ENCODE data around the gene VPS13D.

VPS13D gene

DNA sequence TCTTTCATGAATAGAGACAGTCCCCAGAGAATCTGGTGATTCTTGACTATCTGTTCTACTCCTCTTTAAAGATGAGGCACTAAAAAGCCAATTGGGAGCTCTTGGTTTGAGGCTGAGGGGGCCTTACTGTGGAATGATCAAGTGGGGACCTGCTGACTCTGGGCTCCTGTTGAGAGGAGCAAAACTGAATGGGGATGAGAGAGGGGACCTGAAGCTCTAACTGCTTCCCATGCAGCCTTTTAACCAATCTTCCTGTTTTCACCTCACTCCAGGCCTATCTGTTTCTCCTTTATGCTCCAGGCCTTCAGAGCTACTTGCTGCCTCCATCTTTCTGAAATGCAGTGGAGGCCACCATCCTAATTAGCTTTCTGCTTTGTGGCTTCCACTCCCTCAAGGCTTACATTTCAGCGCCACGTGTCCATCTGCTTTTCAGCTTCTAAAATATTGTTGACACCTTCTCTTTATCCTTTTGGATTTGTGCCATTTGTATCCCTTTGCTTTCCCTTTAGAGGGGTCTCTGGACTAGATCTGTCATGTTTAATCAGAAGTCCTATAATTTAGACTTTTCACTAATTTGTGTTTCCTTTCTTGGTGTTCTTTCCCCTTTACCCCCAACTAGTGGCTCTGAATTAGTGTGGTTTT lies 242.4 kb downstream of the VPS13D start:
- no peak for DNase-seq

DNA sequence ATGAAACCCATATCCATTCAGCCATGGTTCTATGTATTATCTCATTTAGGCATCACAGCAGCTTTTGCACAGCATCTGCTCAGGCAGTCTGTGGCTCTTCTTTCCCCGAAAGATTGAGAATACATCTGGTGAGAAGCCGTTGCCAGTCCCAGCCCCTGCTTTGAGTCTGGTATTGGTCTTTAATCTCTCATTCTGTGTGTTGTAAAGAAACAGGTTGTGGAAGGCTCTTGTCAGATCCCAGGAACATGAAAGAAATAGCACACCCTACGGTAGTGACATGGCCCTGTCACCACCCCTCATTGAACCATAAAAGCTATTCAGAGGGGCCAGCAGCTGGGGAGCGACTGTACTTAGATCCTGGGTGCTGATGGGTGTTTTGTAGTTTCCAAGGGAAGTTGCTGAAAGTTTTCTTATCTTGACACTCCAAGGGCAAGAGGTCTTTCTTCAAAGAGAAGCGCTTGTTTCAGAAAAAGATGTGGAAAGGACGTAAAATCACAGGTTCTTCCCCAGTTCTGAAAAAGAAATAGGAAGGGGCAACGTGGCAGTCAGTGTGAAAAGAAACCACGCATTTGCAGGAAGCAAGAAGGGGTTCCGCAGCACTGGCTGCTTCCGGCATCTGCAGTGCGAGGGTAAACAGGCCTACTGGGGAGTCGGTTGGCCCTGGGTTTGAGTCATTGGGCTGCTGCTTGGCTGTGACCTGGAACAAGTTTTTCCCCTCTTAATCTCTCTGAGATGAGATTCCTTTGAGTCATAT lies 243.1 kb downstream of the VPS13D start:
- DNase-seq, result no peak

DNA sequence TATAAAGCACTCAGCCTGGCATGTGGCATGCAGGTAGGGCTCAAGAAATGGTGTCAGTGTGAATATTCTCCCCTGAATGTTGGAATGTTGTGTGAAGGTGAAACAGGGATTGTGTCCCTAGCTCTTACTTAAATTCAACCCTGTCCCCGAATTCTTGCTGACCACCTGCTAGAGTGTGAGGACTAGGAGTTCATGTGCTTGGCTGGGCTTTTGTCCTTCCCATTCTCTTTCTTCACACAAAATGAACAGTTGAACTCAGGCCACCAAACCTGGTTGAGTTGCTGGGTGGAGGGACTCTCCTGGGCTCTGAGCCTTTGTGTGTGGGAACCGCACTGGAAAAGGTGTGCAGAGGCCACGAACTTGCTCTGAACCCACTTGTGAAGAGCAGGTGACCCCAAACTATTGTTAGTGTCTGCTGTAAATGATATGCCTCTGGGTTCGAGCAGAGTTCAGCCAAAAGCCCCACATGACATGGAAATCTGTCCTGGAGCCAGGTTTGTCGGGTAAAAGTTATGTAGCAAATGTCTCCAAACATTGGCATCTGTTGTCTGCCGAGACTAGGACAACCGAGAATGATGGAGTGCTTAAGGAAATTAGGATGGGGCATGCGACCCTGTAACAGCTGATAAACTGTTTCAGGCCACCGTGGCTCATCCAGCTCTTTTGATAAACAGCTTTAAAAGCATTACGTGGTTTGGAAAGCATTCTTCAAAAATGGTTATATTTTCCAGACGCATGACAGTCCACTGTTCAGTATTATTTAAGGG lies 243.9 kb downstream of the VPS13D start:
- DNase-seq, result peak; percentile 66

DNA sequence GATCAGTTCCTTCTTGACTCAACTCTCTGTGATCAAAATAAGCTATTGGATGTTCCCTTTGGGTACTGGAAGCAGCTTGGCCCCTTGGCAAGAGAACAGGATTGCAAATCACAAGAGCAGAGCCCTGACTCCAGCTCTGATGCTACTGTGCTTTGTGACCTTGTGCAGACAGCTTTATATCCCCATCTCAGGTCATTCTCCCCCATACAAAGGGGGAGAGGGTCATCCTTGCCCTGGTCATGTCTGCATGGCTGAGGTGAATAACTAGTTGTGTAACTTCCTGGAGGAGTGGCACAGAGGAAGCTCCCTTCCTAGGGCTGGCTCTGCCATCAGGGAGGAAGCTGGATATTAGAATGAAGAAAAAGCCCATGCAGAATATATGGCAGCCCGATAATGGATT lies 245.3 kb downstream of the VPS13D start:
- DNase-seq, result no peak

DNA sequence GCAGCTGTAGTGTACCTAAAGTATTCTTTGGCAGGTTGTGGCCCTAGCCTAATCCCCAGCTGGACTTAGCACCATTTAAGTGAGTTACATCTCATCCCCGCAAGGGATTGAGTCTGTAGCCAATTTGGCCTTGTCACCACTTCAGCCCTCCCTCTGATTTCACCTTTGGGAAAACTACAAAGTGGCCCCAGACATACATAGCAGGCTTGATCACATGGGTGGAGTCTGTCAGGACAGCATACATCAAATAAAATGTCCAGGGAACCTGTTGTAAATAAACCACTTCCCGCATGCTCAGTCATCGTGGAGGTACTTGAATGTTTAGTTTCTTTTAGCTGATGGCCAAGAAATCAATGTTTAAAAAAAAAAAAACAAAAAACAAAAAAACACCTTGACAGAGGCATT lies 245.7 kb downstream of the VPS13D start:
- DNase-seq, result no peak

DNA sequence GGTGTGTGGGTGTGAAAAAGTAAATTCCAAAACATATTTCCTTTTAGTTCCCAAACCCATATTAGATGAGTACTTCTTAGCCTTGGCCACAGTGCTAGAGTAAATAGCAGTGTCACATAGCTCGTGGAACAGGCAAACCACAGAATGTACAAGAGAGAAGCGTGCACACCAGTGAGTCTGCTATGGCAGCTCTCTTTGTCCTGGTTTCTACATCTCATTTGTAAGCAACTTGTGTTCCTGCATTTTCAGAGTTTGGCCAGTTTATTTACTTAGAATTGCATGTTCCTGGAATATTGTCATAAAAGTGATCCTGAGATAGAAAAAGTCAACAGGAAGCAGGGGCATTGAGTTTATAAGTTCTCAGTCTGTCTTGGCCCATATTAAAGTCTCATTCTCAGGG lies 246.1 kb downstream of the VPS13D start:
- DNase-seq, result no peak

DNA sequence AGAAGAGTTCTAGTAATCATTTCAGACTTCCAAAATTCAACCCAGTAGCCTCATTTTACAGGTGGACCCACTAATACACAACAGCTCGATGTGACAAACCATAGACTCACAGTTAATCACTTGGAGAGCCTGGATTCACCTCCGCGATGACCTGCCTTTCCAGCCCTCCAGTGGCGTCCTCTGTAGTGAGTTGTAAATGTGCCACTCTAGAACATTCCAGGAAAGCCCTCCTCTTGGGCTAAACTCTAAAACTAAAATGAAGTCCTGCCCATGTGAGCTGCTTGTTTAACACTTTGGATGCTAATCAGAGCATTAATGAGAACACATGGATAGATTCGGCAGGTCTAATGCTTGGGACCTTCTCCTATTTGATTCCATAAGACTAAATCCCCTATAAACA lies 247.5 kb downstream of the VPS13D start:
- no peak for DNase-seq

DNA sequence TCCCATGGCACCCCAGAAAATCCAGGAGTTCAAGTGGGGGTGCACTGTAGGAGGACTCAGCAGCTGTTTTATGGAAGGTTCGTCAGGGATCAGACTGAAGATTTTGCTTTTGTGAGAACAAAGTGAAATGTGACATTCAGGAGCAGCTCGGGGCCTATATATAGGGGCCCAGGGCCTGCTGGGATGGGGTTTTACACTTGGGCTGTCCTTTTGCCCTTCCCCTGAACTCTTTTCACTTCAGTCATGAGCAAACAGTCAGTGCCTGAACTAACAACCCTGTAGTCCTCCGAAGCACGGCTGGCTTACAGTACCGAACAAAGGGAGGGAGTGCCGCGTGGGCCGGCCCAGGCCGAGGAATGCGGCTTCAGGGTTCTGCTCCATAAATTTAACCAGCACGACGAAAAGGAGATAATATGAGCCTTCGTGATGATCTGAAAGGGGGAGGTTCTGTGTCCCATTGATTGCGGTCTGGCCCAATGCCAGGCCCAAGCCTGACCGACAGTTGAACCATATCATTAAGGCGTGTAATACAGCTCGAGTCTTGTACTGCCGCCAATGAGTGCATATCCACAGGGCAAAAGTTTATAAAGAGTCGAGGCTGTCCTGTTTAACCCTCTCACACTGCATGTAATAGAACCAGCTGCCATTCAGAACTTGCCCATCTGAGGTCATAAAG lies 248.2 kb downstream of the VPS13D start:
- peak; percentile 99 for DNase-seq

DNA sequence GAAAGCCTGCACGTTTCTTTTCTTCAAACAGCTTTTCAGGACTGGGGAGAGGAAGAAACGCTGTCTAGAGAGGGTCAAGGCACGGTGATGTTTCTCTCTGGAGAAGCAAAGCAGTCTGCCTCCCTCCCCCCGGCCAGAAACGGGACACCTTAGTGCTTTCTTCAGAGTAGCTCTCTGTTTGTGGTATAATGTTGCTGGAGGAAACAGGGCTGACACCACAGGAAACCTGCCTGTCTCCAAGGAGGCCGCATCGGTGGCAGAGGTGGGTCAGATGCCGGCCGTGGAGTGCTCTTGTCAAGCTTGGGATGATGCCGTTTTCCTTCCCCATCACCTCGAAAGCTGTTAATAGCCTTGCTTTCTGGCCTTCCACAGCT lies 248.8 kb downstream of the VPS13D start:
- DNase-seq, result no peak

DNA sequence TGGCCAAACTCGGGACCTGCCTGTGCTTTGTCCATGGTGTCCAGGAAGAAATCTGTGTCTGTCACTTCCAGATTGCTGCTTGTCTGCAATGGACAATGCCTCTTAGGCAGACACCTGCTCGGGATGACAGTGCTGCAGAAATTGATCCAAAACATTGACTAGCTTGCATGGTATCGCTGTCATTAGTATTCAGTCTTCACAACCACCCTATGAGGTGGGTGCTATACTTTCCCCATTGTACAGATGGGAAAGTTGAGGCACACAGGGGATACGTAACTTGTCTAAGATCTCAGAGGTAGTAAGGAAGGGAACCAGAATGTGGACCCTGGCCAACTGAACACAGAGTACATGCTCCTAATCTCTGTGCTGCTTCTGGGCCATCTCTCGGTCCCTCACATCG lies 249.5 kb downstream of the VPS13D start:
- DNase-seq, result no peak

DNA sequence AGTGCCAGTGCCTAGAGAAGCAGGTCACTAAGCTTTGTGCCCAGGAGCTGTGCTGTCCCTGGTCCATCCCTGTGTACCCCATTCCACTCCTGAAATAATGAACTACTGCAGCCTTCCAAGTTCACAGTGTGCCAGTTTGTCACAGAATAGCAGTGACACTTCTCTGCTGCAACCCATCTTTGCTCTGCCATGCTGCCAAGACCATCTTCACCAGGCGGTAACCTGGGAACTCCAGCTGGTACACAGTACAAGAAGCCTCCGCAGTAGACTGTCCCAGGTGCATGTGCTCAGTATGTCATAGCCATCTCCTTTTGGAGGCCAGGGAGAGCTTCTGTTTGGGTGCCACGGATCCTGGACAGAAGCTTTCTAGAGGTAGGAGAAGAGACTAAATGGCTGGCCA lies 250.2 kb downstream of the VPS13D start:
- no peak for DNase-seq

DNA sequence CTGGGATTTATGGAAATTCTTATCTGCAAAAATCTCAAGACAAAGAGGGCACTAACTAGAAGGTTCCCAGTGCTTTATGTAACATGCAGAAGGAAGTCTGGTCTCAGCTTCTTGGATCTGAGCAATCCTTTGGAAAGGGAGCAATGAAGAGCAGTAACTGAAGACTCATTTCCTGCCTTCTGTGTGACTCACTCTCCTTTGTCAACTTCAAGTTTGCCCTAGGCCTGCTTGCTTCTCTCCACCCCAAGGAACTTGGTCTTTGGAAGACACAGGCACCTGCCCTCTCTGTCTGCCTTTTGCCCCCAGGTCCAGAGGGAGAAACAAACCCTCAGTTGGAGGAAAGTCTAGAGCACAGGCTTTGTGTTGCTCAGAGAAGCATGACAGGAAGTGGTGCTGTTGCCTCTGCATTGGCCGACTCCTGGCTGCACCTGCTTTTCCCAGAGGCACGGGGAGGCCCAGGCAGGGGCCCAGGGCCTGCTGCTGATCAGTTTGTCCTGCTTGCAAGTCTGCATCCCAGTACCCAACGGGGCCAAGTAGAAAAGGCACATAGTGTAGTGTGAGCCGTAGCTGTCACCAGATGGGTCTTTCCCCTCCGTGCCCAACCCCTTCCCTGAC lies 251.0 kb downstream of the VPS13D start:
- DNase-seq, result peak; percentile 89

DNA sequence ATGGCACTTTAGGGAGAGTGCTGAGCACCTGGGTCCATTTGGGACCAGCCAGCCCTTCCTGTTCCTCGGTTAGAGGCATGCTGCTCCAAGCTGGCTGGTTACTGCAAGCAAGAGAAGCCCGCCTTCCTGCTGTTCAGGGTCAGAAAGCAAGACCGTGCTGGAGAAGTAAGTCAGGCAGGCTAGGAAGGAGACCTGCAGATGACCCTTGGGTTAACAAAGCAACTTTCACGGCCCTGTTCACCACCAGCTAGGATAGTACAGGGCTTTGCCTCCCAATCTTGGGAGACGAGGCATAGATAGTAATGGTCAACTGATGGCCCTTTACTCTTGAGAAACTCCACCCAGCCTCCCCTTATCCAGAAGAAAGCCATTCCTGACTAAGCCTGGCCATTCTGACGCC lies 252.1 kb downstream of the VPS13D start:
- no peak for DNase-seq

DNA sequence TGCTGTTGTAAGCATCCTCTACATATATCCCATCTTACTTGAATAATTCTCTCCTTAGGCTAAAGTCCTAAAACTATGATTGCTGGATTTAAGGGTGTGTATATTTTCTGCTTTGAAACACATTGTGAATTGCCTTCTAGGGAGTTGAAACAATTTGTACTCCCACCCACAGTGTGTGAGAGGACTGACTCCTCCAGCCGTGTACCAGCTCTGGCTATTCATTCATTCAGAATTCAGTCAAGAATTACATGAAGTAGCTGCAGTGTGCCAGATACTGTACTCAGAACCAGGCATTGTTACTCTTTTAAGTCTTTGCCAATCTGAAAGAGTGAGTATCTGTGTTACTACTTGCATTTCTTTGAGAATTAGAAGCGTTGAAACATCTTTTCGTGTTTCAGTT lies 253.2 kb downstream of the VPS13D start:
- no peak for DNase-seq

DNA sequence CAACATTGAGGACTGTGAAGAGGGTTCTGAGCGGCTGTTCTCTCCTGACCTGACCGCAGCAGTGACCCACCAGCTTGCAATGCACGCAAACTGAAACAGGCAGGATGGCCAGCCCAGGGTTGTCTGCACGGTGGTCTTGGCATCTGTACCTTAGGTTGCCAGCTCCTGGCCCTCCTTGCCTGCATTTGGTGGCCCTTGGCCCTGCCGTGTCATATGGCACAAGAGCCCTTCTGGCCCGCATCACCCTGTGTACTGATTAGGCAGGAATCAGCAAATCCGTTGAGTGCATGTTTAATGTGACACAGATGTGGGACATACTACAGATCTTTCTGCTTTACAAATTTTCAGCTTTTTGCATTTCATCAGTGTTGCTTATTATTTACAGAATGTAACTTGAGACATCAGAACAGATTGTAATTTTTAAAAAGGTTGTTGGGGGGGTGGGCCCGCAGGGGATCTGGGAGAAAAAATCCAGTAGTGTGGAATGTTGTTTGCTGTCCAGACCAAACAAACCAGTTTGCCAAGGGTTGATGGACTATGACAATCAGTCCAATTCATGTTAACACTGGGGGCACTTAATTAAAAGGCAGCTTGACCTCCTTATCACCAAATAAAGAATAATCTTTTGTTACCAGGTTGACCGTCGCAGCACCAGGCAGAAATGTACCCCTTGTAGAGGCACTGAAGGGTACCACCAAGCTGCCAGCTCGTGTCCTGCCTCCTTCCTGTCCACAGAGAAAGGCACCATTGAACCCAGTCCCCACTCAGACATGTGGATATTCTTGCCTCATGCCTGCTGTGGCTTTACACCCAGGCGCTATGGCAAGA lies 255.6 kb downstream of the VPS13D start:
- peak; percentile 55 for DNase-seq

DNA sequence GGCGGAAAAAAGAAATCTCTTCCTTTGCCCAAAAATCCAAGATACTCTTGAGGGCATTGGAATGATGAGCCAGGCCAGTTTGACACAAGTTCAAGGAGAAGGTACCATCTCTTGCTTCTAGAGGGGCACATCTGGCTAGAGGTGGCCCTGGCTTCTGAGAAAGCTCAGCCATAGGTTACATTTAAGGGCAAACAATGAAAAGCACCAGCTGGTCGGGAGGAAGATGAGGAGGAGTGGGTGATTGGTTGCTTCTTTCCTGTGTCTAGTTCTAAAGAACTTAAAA lies 256.2 kb downstream of the VPS13D start:
- no peak for DNase-seq

DNA sequence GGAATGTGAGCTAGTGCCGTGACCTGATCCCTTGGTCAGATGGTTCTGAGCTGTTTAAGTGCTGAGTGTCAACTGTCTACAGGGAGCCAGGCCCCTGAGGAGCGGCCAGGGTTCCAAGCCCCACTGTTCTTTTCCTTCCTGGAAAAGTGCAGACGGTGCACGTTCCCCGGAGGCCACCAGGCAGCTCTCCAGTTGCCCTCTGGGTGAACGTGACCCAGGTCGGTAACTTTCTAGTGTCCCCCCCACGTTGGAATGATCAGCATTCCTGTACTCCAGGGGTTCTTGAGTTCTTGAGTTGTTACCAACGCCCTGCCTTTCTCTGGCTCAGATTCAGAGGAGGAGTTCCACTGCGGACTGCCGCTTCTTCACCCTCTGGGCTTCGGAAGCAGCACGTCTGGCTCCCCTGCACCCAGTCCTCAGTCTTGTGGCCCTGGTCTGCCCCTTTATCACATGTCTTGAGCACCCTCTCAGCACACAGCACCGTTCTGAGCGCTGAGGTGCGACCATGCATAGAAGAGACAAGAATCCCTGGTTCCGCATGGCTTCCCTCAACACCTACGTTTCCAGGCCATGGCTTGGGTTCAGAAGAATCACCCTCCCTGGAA lies 256.7 kb downstream of the VPS13D start:
- no peak for DNase-seq

DNA sequence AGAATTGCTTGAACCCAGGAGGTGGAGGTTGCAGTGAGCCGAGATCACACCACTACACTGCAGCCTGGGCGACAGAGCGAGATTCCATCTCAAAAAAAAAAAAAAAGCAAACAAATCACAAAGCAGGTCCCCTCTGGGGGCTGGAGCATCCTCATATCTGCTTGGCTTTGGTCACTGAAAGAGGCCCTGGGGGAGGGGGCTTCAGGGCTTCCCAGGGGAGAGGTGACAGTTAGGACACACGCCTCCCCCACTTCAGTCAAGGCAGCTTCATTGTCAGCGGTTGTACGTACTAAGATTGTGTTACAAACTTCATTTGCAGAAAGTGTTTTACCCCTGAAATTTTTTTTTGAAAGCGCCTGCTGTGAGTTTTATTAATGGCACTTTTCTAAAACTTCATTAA lies 257.7 kb downstream of the VPS13D start:
- no peak for DNase-seq

DNA sequence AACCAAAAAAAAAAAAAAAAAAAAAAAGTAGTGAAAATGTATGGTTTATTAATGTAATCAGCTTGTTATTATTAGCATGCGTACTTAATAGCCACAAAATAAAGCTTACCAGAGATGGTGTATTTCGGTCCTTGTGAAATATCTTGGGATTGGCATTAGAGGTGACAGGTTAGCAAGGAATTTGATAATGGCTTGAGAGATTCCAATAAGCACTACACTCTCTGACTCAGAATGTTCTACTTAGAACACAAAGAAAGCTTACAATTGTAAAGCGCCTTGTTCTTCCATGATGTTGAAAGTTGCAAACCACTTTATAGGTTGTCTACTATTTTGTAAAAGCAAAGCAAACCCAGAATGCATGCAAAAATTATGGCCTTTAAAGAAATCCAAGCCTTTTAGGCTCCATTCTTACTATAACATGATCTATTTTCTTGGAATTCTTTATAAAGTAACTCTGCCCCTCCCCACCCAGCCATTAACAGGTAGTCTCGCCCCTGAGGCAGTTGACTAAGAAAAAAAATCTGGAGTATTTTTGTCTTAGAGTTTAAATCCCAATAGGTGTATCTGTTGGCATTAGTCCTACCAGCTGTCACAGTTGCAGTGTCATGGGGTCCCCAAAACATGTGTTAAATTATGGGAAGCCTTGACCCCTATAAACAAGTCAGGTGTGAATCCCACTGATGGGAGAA lies 259.0 kb downstream of the VPS13D start:
- peak; percentile 42 for DNase-seq

DNA sequence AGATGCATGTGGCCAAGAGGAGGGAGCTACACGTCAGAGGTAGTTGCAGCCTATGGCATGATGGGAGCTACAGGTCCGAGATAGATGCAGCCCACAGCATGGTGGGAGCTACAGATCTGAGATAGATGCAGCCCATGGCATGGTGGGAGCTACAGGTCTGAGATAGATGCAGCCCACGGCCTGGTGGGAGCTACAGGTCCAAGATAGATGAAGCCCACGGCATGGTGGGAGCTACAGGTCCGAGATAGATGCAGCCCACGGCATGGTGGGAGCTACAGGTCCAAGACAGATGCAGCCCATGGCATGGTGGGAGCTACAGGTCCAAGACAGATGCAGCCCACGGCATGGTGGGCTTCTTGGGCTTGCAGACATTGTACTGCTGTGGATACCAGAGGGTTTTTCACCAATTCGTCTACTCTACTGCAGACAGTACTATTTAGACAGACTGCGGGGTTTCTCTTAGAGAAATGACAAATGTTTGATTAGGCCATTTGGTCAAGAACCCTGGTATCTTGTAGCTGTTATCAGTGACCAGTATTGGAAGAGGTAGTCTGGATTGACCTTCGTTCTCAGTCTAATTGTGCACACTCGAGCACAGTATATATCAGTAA lies 260.8 kb downstream of the VPS13D start:
- DNase-seq, result no peak

DNA sequence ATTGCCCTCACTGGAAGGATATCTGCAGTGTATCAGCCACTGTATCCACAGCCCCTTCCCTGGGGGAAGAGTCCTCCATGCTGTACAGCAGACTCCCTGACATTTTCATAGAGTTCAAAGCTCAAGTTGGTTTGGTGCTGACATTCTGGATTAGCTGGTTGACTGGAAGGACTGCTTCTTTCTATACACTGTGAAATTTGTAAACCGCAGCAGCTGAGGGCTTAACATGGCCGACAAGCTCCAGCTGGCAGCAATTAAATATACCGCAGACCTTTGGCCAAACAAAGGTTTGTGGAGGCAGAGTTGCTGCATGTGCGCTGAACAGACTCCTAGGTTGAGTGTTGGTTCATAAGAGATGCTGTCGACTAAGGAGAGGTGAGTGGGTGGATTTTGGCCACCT lies 261.8 kb downstream of the VPS13D start:
- DNase-seq, result peak; percentile 92
